ENCODE measurements around the gene NEAT1. TPM values are rescaled to one million over a fixed set of nuclear protein-coding genes. Genes with fewer than 3 reads are reported as not detected.

Gene NEAT1
- total and polyA plus RNA-seq, 9 donors = 15.6 to 203 (median 65.3) TPM

DNA sequence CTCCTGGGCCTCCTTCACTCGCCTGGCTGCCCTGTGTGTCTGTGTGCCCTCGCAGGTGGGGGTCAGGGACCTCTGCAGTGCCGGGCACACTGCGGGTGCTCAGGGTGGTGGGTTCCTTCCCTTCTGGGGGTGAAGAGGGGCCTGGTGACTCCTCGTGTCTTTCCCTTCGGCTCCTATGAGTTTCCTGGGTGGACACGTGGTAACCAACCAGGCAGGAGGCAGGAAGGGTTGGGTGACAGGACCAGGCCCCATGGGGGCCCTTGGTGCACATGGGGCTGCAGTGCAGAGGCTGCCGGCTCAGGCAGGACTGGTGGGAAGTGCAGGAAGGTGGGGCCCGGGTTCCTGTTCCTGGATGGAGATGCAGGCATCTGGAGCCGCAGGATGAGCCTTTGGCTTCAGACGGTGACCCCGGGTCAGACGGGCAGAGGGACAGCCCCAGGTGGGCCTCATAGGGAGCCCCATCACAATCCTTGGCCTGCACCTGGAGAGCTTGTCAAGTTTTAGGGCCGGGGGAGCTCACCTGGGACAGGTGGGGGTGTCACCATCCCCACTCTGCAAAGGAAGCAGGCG, 26.6 kb upstream of the NEAT1 start:
- H3K9me3 ChIP-seq (replicated peaks; ENCODE audit: control insufficient read depth, low read depth, low read length) = no peaks in the 10 kb centered on the region
- WGBS (ENCODE audit: insufficient coverage) = 85% methylated on average over 12 of the region's 15 CpGs
- H3K27me3 ChIP-seq (ENCODE audit: control insufficient read depth, insufficient read depth, low read length) = no peaks in the 10 kb centered on the region
- H3K27ac ChIP-seq (ENCODE audit: low read length) = no peak overlapping the region
- DNase-seq = no peak
- peaks cover 4% of the 10 kb centered on the region for H3K4me1 ChIP-seq (ENCODE audit: control insufficient read depth, insufficient read depth, low read length)
- H3K4me3 ChIP-seq (ENCODE audit: low read length) = no peak overlapping the region
- peaks cover 68% of the 10 kb centered on the region for H3K36me3 ChIP-seq (ENCODE audit: control insufficient read depth, insufficient read depth, low read length)

DNA sequence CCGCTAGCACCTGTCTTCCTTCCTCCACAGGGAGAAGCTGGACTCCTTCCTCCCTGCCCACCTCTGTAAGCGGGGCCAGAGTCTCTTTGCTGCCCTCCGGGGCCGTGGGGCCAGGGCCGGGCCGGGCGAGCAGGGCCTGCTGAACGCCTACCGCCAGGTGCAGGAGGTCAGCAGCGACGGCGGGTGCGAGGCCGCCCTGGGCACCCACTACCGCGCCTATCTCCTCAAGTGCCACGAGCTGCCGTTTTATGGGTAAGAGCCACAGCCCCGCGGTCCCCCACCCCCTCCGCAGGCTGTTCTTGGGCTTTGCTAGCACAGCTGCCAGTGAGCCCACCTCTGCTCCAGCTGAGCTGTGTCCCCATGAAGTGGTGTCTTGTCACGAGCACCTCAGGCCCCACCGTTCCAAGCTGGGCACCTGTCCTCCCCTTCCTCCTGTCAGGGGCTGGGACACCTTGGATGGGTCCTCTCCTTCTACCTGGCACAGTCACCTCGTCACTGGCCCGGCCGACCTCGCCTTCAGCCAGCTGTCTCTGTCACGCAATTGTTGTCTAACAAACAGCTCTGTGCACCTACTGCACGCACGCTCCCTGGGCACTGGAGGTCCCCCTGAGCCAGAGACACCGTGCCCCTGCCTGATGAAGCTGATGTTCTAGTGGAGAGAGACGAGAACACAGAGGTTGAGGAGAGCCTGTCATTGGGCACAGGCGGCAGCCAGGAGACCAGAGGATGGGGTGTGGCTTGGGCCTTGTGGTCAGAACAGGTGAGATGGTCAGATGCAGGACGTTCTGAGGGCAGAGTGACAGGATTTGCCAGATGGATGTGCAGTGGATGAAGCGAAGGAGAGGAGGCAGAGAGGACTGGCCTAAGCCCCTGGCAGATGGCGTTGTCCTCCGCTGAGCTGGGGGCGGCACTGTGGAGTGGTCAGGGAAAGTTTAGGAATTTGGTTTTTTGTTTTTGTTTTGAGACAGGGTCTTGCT, 25.5 kb upstream of the NEAT1 start:
- H3K4me1 ChIP-seq (ENCODE audit: control insufficient read depth, insufficient read depth, low read length) = no peaks in the 10 kb centered on the region
- no peak overlapping the region for H3K27ac ChIP-seq (ENCODE audit: low read length)
- H3K4me3 ChIP-seq (ENCODE audit: low read length) = no peak overlapping the region
- no peaks in the 10 kb centered on the region for H3K9me3 ChIP-seq (replicated peaks; ENCODE audit: control insufficient read depth, low read depth, low read length)
- H3K27me3 ChIP-seq (ENCODE audit: control insufficient read depth, insufficient read depth, low read length) = no peaks in the 10 kb centered on the region
- no peak for DNase-seq
- 89% methylated on average over 38 of the region's 38 CpGs for WGBS (ENCODE audit: insufficient coverage)
- H3K36me3 ChIP-seq (ENCODE audit: control insufficient read depth, insufficient read depth, low read length) = peaks cover 62% of the 10 kb centered on the region

DNA sequence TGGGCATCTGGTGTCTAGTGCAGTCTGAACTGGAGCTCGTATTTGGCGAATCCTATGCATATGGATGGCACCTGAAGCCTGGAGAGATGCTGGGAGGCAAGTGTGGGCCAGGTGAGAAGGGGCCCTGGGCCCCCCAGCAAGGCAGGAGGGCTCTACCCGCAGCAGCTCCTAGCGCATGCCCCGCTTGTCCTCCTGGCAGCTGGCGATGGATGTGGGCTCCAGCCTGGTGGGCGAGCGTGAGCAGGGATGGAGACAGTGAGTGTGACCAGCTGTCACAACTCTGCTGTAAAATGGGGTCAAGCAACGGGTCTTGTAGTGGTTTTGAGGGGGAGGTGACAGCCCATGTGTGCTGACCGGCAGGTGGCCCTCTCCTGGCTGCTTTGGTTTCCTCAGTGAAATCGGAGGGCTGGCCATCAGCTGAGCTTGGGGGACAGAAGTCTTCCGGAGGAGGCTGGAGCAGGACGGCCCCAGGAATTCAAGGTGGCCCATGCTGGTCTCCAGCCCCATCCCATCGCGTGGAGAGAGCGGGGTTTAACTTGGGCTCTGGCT, 24.2 kb upstream of the NEAT1 start:
- H3K4me3 ChIP-seq (ENCODE audit: low read length) = no peak overlapping the region
- WGBS (ENCODE audit: insufficient coverage) = 80% methylated on average over 15 of the region's 16 CpGs
- H3K27ac ChIP-seq (ENCODE audit: low read length) = no peak overlapping the region
- no peaks in the 10 kb centered on the region for H3K9me3 ChIP-seq (replicated peaks; ENCODE audit: control insufficient read depth, low read depth, low read length)
- peaks cover 56% of the 10 kb centered on the region for H3K36me3 ChIP-seq (ENCODE audit: control insufficient read depth, insufficient read depth, low read length)
- DNase-seq = no peak
- no peaks in the 10 kb centered on the region for H3K27me3 ChIP-seq (ENCODE audit: control insufficient read depth, insufficient read depth, low read length)
- no peaks in the 10 kb centered on the region for H3K4me1 ChIP-seq (ENCODE audit: control insufficient read depth, insufficient read depth, low read length)

DNA sequence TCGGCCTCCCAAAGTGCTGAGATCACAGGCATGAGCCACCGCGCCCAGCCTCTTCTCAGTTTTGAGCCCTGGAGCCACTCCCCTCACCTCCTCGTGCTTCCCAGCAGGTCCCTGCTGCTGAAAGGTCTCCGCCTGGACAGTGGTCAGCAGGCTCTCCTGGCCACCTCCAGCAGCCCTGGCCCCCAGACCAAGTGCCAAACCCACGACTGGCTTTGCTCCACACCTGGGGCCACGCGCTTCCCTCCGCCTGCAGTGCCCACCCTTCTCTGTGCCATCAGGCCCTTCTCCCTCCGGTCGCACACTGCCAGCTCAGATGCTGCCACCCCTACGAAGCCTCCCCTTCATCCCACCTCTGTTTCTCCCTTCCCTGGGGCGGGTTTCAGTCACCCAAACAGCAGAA, 23.3 kb upstream of the NEAT1 start:
- peaks cover 6% of the 10 kb centered on the region for H3K4me1 ChIP-seq (ENCODE audit: control insufficient read depth, insufficient read depth, low read length)
- no peaks in the 10 kb centered on the region for H3K27me3 ChIP-seq (ENCODE audit: control insufficient read depth, insufficient read depth, low read length)
- H3K36me3 ChIP-seq (ENCODE audit: control insufficient read depth, insufficient read depth, low read length) = peaks cover 57% of the 10 kb centered on the region
- H3K27ac ChIP-seq (ENCODE audit: low read length) = no peak overlapping the region
- WGBS (ENCODE audit: insufficient coverage) = 92% methylated on average over 13 of the region's 13 CpGs
- no peak for DNase-seq
- no peaks in the 10 kb centered on the region for H3K9me3 ChIP-seq (replicated peaks; ENCODE audit: control insufficient read depth, low read depth, low read length)
- H3K4me3 ChIP-seq (ENCODE audit: low read length) = no peak overlapping the region

DNA sequence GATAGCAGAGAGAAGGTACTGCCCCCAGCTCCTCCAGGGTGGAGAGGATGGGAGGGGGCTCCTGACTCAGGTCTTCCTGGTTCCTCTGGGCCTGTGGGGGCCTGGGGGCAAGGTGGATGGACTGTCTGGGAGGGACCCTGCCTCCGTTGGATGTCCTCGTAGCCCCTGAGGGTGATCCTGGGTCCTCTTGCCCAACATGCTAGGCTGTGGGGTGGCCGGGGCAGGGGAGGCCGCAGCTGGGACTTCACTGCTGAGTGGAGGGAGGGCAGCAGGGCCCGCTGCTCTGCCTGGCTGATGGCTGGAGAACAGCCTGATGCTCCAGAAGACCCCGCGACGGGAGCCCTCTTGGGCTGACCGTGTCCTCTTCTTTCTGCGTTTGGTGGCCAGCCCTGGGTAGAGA, 22.8 kb upstream of the NEAT1 start:
- H3K36me3 ChIP-seq (ENCODE audit: control insufficient read depth, insufficient read depth, low read length) = peaks cover 55% of the 10 kb centered on the region
- WGBS (ENCODE audit: insufficient coverage) = 86% methylated on average over 10 of the region's 10 CpGs
- H3K27ac ChIP-seq (ENCODE audit: low read length) = no peak overlapping the region
- no peaks in the 10 kb centered on the region for H3K27me3 ChIP-seq (ENCODE audit: control insufficient read depth, insufficient read depth, low read length)
- no peaks in the 10 kb centered on the region for H3K9me3 ChIP-seq (replicated peaks; ENCODE audit: control insufficient read depth, low read depth, low read length)
- H3K4me3 ChIP-seq (ENCODE audit: low read length) = no peak overlapping the region
- peaks cover 12% of the 10 kb centered on the region for H3K4me1 ChIP-seq (ENCODE audit: control insufficient read depth, insufficient read depth, low read length)
- DNase-seq = no peak

DNA sequence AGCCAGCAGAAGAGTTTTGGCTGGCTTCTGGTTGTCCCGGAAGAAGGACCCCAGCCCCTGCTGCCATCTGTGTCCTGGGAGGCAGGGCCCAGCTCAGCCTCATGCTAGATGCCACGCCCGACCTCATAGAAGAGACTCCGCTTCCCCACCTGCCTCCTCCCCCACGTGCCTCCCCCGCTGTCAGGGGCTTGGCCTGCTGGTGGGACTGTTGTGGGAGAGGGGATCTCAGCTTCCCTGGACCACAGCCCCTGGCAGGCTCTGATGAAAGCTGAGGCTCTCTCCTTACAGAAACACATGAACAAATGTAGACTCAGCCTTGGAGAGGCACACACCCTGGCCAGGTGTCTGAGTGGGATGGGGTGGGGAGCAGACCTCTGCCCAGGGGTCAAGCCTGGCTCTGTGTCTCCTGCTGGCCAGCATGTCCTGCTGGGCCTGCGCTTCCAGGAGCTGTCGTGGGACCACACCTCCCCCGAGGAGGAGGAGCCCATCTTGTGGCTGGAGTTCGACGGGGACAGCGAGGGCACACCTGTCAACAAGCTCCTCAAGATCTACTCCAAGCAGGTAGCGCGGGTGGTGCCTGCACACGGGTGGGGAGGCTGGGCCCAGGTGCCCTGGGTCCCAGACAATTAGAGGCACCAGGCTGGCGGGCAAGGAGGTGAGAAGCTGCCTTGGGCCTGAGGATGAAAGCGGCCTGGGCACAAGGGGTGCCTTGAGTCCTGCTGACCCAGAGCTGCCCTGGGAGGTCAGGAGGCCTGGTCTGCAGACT, 22.1 kb upstream of the NEAT1 start:
- Histone ChIP-seq H3K36me3 (ENCODE audit: control insufficient read depth, insufficient read depth, low read length) (peaks cover 58% of the 10 kb centered on the region), H3K27me3 (ENCODE audit: control insufficient read depth, insufficient read depth, low read length) (no peaks in the 10 kb centered on the region), H3K27ac (ENCODE audit: low read length) (no peak overlapping the region), H3K4me1 (ENCODE audit: control insufficient read depth, insufficient read depth, low read length) (peaks cover 14% of the 10 kb centered on the region), H3K4me3 (ENCODE audit: low read length) (no peak overlapping the region), H3K9me3 (replicated peaks; ENCODE audit: control insufficient read depth, low read depth, low read length) (no peaks in the 10 kb centered on the region)
- WGBS (ENCODE audit: insufficient coverage) = 88% methylated on average over 7 of the region's 17 CpGs
- DNase-seq = no peak

DNA sequence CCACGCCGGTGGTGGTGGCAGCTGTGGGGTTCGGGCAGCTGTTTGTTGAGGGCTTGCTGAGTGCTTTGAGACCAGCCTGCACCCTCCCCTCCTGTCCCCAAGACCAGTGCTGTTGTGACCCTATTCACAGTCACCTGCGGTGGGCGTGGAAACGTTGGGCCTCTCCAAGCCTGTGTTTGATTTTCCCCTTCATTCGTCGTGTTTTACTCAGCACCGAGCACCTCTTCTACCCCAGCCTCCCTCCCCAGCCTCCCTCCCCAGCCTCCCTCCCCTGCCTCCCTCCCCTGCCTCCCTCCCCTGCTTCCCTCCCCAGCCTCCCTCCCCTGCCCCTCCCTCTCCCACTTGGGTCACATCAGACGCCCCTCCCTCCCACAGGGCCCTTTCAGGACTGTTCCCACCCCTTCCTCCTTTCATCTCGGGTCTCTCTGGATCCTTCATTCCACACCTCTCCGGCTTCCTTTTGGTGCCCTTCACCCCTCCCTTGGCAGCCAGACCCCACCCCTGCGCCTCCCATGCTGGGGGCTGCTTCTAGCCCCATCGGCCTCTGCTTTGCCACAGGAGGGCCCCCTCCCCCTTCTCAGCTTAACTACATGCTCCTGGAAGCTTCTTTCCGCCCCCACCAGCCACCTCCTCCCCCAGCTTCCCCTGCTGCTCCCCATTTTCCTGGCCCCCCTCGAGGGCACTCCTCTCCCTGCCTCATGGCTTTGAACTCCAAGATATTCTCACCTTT, 21.4 kb upstream of the NEAT1 start:
- no peak for DNase-seq
- no peaks in the 10 kb centered on the region for H3K9me3 ChIP-seq (replicated peaks; ENCODE audit: control insufficient read depth, low read depth, low read length)
- 62% methylated on average over 14 of the region's 16 CpGs for WGBS (ENCODE audit: insufficient coverage)
- H3K36me3 ChIP-seq (ENCODE audit: control insufficient read depth, insufficient read depth, low read length) = peaks cover 57% of the 10 kb centered on the region
- no peaks in the 10 kb centered on the region for H3K27me3 ChIP-seq (ENCODE audit: control insufficient read depth, insufficient read depth, low read length)
- no peak overlapping the region for H3K27ac ChIP-seq (ENCODE audit: low read length)
- H3K4me3 ChIP-seq (ENCODE audit: low read length) = no peak overlapping the region
- H3K4me1 ChIP-seq (ENCODE audit: control insufficient read depth, insufficient read depth, low read length) = peaks cover 14% of the 10 kb centered on the region

DNA sequence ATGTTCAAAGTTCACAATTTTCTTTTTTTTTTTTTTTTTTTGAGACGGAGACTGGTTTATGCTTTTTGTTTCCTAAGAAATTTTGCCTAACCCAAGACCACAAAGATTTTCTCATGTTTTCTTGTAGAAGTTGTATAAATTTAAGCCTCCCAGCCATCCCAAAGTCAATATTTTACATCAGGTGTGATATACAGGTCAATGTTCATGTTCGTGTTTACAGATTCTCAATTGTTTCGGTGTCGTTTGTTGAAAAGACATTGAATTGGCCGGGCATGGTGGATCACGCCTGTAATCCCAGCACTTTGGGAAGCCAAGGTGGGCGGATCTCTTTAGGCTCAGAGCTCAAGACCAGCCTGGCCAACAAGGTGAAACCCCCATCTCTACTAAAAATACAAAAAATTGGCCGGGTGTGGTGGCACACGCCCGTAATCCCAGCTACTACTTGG, 20.8 kb upstream of the NEAT1 start:
- DNase-seq = no peak
- H3K27me3 ChIP-seq (ENCODE audit: control insufficient read depth, insufficient read depth, low read length) = no peaks in the 10 kb centered on the region
- H3K4me1 ChIP-seq (ENCODE audit: control insufficient read depth, insufficient read depth, low read length) = peaks cover 14% of the 10 kb centered on the region
- H3K4me3 ChIP-seq (ENCODE audit: low read length) = no peak overlapping the region
- 91% methylated on average over 4 of the region's 10 CpGs for WGBS (ENCODE audit: insufficient coverage)
- no peak overlapping the region for H3K27ac ChIP-seq (ENCODE audit: low read length)
- no peaks in the 10 kb centered on the region for H3K9me3 ChIP-seq (replicated peaks; ENCODE audit: control insufficient read depth, low read depth, low read length)
- peaks cover 55% of the 10 kb centered on the region for H3K36me3 ChIP-seq (ENCODE audit: control insufficient read depth, insufficient read depth, low read length)

DNA sequence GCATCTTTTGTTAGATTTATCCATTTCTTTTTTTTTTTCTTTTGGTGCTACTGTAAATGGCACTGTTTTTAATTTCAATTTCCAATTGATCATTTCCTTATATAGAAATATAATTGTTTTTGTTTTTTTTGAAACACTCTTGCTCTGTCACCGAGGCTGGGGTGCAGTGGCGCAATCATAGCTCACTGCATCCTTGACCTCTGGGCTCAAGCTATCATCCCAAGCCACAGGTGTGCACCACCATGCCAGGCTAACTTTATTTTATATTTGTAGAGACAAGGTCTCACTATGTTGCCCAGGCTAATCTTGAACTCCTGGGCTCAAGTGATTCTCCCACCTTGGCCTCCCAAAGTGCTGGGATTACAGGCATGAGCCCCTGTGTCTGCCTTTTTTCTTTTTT, 19.8 kb upstream of the NEAT1 start:
- H3K4me3 ChIP-seq (ENCODE audit: low read length) = no peak overlapping the region
- H3K27ac ChIP-seq (ENCODE audit: low read length) = no peak overlapping the region
- peaks cover 52% of the 10 kb centered on the region for H3K36me3 ChIP-seq (ENCODE audit: control insufficient read depth, insufficient read depth, low read length)
- H3K4me1 ChIP-seq (ENCODE audit: control insufficient read depth, insufficient read depth, low read length) = peaks cover 14% of the 10 kb centered on the region
- no CpG with 5 or more reads among the region's 2 CpGs for WGBS (ENCODE audit: insufficient coverage)
- no peak for DNase-seq
- no peaks in the 10 kb centered on the region for H3K9me3 ChIP-seq (replicated peaks; ENCODE audit: control insufficient read depth, low read depth, low read length)
- H3K27me3 ChIP-seq (ENCODE audit: control insufficient read depth, insufficient read depth, low read length) = no peaks in the 10 kb centered on the region
